Measurements from ENCODE around the gene TEAD4. TPM values are rescaled to one million over a fixed set of nuclear protein-coding genes. Genes with fewer than 3 reads are reported as not detected.

TEAD4 gene
- polyA plus RNA-seq, 1 experiment: 10.3 TPM

GRCh38 chr12:3055026-3055703 is 96.0 kb downstream of the TEAD4 start:
- ChIA-PET CTCF (interaction anchor here (0.9 to 12.4 kb wide), 3 partner anchors 13 to 80 kb away, joined by 3 to 88 read pairs (median 13); no protein-coding TSS in a partner anchor), POLR2A (interaction anchor here (0.7 kb wide), 1 partner anchor 23 kb away, joined by 4 read pairs; no protein-coding TSS in a partner anchor)
- Histone ChIP-seq H3K27me3 (ENCODE audit: control insufficient read depth, insufficient read depth, low read length) (peaks cover 6% of the 10 kb centered on the region), H3K9me3 (ENCODE audit: control insufficient read depth, insufficient read depth, low read length) (no peaks in the 10 kb centered on the region), H3K4me3 (ENCODE audit: low read depth, low read length) (no peak overlapping the region), H3K27ac (ENCODE audit: low read depth, low read length) (no peak overlapping the region)
- no peak for DNase-seq (ENCODE audit: low read depth, low spot score)
- TF ChIP-seq CTCF (IDR thresholded peaks at IDR 0.05; ENCODE audit: low read depth, low read length): no peak

GRCh38 chr12:3055704-3056467 is 96.7 kb downstream of the TEAD4 start:
- Histone ChIP-seq H3K27me3 (ENCODE audit: control insufficient read depth, insufficient read depth, low read length) (peaks cover 6% of the 10 kb centered on the region), H3K9me3 (ENCODE audit: control insufficient read depth, insufficient read depth, low read length) (no peaks in the 10 kb centered on the region), H3K27ac (ENCODE audit: low read depth, low read length) (no peak overlapping the region), H3K4me3 (ENCODE audit: low read depth, low read length) (no peak overlapping the region)
- TF ChIP-seq CTCF (IDR thresholded peaks at IDR 0.05; ENCODE audit: low read depth, low read length): no peak
- ChIA-PET POLR2A (no interaction called here), CTCF (interaction anchor here (2.8 to 12.4 kb wide), 2 partner anchors 14 to 18 kb away, joined by 13 to 88 read pairs; no protein-coding TSS in a partner anchor)
- no peak for DNase-seq (ENCODE audit: low read depth, low spot score)

- Histone ChIP-seq H3K27me3 (ENCODE audit: control insufficient read depth, insufficient read depth, low read length) (peaks cover 22% of the 10 kb centered on the region), H3K4me3 (ENCODE audit: low read depth, low read length) (no peak overlapping the region), H3K27ac (ENCODE audit: low read depth, low read length) (no peak overlapping the region), H3K9me3 (ENCODE audit: control insufficient read depth, insufficient read depth, low read length) (no peaks in the 10 kb centered on the region)
- ChIA-PET CTCF (interaction anchor here (12.4 kb wide), 1 partner anchor 13 kb away, joined by 88 read pairs; no protein-coding TSS in a partner anchor), POLR2A (interaction anchor here (0.5 kb wide), 1 partner anchor 78 kb away, joined by 3 read pairs; no protein-coding TSS in a partner anchor)
- no peak for DNase-seq (ENCODE audit: low read depth, low spot score)
- no peak for TF ChIP-seq CTCF (IDR thresholded peaks at IDR 0.05; ENCODE audit: low read depth, low read length)
Observed at GRCh38 chr12:3061059-3061458, 101.9 kb downstream of the TEAD4 start.

GRCh38 chr12:3061501-3062215 is 102.5 kb downstream of the TEAD4 start:
- no peak for DNase-seq (ENCODE audit: low read depth, low spot score)
- H3K4me3 ChIP-seq (ENCODE audit: low read depth, low read length): no peak overlapping the region
- TF ChIP-seq CTCF (IDR thresholded peaks at IDR 0.05; ENCODE audit: low read depth, low read length): no peak
- H3K27ac ChIP-seq (ENCODE audit: low read depth, low read length): no peak overlapping the region
- POLR2A ChIA-PET: no interaction called here
- CTCF ChIA-PET: interaction anchor here (1.6 to 12.4 kb wide), 2 partner anchors 13 to 20 kb away, joined by 3 to 88 read pairs; no protein-coding TSS in a partner anchor
- H3K27me3 ChIP-seq (ENCODE audit: control insufficient read depth, insufficient read depth, low read length): peaks cover 22% of the 10 kb centered on the region
- H3K9me3 ChIP-seq (ENCODE audit: control insufficient read depth, insufficient read depth, low read length): no peaks in the 10 kb centered on the region

Data from AG04450 (cell line).